Stimulated activated CD8-positive, alpha-beta memory T cell treated with anti-CD3 and anti-CD28 coated beads, Interleukin-12 subunit alpha, Interleukin-12 subunit beta, amount 100 ng/mL, for 1 hour (primary cell): ENCODE results near the gene ATXN1.

Source experiments
- DNase-seq: peaks from one replicate; pipeline ENCODE4 v3.0.0-alpha.2; 2020; ENCODE audit warnings: low read depth

The ATXN1 gene

DNA sequence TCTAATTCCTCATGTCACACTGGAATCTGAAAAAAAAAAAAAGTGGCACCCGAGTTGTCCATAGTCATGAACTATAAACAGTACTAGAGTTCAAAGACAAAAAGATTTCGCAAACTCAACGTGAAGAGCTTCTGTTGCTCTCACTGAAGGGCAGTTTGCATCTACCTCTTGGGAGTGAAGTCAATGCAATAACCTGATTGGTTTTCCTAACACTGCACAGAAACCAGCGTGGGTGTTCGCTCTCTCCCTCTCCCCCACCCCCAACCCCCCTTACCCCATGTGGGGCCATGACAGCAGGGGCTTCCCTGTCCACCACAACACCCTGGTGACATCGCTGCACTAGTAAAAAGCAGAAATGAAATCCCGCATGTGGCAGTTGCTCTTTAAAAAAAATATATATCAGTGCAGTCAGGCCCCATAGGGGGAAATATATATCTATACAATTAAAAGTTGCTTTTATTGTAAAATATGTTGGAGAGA is 456.0 kb downstream of the ATXN1 start:
- no peak for DNase-seq

DNA sequence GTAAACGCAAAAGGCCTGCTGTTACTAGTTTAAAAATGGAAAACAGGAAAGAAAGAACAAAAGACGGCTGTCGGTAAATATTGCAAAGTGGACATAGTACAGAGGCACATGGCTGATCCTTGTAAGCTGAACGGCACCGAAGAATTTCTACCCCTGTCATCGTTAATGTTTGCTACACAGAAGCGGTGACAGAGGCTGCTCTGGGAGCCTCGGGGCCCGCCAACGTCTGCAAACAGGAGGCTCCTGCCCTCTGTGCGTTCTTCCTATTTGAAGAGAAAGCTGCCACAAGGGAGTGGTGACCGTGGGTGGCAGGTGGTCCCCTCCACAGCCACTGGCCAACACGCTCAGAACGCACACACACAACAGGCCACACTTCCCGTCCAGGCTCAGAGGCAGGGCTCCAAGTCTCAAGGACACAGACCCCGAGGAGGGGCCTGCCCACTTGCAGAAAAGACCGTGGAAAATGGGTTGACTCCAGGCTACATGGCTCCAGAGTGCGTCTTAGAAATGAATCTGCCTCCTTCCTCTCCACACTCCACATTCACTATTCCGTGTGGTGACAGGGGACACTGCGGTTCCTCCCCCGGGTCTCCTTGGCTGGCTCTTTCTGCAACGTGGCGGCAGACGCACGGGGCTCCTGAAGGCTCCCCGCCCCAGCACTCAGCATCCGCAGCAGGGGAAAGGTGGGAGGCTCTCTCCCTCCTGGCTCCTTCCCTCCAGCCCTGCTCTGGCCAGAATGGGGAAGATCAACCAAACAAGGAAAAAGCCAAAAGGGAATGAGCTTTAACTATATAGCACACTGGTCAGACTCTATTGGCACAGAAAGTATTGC is 458.3 kb downstream of the ATXN1 start:
- DNase-seq, result no peak

DNA sequence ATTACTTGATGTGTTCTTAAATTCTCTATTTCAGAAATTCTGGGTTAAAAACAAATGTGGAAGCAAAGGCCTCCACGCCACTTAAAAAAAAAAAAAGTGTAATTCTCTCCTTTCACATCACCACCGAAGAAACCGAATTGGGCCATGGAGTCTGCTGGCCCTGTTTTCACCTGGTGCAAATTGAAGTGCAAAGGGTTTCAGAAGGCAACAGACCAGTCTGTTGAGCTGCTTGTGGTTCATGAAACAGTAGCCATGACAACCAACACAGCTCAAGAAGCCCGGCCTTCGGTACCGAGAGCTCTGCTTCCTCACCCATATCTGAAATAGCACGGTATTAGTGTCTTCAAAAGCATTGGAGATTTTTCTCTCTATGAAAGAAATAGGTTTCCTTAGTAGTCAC is 459.7 kb downstream of the ATXN1 start:
- no peak for DNase-seq

DNA sequence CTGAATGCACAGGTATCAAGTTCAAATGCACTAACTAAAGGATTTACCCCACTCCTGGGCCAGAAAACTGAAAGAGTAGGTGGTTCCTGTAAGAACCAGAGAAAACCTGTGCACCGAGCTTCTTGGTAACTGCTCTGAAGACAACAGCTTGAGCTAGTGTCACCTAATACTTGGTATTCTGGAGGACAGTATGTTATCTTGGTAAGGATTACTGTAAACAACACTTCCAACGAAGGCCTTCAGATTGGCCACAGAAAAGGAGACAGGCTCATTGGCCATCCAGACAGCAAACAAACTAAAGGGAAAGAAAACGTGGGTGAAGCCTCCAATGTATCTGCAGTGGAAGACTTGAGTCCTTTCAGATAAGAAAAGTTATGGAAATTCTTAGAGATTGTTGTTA is 461.4 kb downstream of the ATXN1 start:
- no peak for DNase-seq

DNA sequence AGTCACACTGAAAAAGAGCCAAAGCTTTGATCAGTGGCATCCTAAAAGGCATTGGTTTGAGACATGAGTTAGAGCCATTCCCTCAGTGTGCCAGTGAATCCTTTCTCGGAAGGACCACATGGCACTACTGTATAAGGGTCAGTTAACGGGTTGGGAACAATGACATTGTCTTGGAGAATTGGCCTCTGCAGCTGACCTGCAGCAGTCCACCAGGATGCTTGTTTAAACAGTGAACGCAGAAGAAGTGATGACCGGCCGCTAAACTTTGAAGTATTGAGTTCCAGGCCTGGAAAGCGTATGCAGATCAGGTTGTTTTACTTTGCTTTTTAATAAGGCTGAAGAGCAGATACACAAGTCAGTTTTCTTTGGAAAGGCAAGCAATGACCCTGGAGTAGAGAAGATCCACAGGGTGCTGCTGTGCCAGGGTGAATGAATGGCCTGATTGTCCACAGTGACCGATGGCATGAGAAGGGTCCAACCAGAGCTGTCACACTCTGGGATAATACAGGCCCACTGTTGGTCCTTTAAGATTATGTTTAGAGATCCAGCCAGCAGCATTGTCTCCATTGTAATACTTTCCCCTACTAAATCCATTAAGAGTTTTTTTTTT is 465.1 kb downstream of the ATXN1 start:
- no peak for DNase-seq

DNA sequence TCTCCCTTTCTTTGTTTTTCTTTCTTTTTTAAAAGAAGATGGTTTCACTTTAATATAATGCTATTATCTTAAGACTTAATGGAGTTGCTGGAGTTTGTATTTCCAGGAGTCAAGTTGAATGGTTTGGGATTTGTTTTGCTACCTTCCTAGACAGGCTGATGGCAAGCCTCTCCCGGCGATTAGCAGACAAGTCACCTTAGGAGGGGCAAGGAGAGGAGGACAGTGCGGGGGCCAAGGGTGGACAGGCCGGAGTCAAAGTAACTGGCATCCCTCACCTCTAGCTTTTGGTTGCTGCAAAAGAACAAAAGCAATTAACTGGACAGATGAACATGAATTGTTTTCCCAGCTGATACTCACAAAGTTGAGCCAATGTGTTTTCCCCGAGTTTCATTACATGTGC is 465.8 kb downstream of the ATXN1 start:
- no peak for DNase-seq

DNA sequence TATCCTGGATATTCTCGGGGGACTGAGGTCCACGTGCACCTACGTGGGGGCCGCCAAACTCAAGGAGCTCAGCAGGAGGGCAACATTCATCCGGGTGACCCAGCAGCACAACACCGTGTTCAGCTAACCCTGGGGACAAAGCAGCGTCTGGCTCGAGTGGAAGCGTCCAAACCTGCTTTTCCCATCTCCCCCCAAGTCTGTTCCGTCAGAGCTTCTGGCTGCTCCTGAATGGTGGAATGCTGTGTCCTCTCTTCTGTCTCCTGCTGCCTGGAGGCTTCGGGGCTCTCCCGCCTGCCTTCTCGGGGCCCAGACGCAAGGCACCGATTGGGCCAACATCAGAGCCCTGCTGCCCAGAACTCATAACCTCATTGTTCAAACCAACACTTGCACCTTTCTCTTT is 466.2 kb downstream of the ATXN1 start:
- DNase-seq, result no peak

DNA sequence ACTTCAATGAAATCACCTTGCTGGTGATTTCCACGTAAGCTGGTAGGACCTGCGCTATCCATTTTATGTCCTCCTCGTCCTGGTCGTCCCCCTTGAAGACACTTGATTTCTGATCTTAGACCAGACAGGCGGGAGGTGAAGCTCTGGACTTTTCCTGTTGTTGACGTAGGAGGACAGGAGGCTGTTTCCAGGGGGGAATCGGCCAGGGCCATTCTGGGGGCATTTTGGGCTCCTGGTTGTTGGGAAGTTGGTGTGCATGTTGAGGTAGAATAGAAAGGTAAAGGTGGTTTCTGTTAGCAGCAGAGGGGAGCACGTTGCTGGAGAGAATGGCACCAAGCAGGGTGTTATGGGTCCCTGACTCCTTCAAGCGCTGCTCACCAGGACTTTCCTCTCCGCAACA is 466.9 kb downstream of the ATXN1 start:
- no peak for DNase-seq

DNA sequence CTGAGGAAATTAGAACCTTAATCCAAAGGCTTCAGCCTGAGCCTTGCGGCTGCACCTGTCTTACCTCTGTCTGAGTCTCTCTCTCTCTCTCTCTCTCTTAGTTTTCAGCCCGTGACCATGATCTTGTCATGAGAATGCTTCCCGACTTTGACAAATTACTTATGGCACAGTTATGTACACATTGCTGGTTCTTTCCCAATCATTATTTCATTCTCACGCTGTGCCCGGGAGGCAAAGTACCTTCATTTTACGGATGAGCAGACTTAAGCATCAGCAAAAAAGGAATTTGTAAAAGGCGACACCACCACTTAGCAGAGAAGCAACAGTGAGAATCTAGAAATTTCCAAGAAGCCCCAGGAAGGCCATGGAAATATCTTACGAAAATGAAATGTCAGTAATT is 468.3 kb downstream of the ATXN1 start:
- no peak for DNase-seq

DNA sequence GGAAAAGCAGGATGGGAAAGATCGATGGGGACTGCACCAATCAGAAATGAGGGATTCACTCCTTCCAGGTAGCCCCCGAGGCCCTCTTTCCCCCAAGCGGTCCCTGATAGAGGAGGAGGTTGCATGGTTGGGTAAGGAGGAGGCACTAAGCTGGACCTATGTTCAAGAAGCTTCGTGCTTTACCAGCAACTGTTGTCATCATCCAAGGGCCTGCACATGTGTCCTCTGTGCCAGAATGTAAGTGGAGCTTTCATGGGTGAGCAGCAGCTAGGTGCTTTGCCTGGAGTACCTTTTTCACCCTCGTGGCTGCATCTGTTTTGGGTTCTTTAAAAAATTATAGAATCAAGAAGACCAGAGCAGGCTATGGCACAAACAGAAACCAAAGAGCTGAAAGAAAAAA is 468.8 kb downstream of the ATXN1 start:
- DNase-seq, result no peak

DNA sequence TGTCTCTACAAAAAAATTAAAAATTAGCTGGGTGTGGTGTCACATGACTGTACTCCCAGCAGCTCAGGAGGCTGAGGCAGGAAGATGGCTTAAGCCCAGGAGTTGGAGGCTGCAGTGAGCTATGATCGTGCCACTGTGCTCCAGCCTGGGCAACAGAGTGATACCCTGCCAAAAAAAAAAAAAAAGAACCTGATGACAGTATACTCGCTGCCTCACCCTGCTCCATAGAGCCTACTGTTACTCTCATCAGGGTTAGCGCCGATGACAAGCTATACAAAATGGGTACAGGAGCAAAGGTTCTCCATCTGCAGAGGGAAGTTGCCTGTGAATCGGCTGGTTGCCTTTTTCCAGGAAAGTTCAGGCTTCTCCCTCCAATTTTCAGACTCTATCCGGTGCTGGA is 469.5 kb downstream of the ATXN1 start:
- DNase-seq, result no peak

DNA sequence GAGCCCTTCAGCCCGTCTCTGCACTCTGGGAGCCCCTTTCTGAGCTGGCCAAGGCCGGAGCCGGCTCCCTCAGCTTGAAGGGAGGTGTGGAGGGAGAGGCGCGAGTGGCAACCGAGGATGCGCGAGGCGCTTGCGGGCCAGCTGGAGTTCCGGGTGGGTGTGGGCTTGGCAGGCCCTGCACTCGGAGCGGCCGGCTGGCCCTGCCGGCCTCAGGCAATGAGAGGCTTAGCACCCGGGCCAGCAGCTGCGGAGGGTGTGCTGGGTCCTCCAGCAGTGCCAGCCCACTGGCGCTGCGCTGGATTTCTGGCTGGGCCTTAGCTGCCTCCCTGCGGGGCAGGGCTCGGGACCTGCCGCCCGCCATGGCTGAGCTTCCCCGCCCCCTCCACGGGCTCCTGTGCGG is 473.1 kb downstream of the ATXN1 start:
- DNase-seq, result no peak

DNA sequence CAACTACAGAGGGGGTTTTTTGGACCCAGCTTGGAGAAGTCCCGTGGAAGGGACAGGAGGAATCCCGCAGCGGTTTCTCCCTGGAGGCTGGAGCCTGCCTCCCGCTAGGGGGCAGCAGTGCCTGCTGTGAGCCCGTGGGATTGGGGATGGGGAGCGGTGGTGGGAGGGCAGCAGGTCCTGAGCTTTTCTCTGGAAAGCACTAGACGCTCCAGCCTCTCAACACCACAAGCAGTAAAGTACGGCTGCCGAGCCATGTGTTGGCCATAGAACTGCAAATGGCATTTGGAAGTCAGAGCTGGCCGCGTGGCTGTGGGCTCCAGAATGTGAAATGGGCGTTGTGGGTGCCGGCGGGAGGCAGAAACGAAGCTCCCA is 475.1 kb downstream of the ATXN1 start:
- DNase-seq, result no peak

DNA sequence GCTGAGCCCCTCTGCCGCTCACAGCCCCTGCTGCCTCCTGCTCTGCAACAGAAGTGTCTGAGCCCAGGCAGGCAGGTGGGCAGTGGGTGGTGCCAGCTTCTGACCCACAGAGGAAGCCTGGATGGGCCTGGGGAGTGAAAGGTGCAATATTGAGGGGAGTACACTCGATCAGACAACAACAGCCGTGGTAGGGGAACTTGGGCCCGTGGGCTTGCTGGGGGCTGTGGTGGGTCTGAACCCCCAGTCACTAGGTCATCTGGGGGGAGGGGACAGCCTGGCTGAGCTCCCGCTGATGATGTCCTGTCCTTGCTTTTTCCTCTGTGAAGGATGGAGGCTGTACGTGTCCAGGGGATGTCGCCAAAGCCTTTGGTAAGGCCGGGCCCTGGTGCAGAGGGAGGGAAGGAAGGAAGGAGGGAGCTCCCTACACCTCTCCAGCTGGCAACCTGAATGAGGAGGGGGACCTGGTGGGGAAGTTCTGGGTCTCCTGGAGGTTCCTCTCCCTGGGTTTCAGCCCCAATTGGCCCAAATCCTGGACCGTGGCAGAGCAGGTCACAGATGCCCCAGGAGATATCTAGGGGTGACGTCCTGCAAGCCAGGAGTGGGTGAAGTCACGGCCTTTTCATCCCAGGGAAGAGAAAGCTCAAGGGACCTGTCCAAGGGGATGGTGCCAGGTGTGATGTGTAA is 475.7 kb downstream of the ATXN1 start:
- no peak for DNase-seq

DNA sequence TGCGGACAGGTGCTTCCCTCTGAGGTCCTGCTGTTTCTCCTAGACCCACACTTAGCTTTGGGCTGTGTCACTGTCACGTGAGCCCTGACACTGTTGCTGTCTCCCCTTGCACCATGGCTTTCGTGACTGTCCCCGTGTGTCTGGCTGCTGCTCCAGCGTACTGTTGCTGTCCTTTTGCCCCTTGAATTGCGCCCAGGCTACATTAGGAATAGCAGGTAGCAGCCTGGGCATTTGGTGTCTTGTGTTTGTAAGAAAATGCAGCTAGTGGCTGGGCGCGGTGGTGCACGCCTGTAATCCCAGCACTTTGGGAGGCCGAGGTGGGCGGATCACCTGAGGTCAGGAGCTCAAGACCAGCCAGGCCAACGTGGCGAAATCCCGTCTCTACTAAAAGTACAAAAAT is 476.8 kb downstream of the ATXN1 start:
- no peak for DNase-seq

DNA sequence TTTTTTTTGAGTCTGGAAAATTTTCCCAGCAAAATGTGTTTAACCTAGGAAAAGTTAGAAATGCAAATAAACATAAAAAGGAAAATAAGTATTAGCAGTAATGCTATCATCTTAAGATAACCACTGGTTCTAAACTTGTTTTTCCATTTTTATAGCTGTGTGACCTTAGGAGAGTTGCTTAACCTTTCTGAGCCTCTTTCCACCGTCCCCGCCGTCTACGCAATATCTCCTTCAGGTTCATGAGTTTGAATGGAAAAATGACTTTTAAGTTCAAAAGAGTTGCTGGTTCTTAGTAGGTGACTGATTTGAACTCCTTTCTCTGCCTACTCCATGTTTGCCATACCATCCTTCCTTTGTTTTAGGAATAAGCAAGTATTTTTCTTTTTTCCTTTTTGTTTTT is 478.9 kb downstream of the ATXN1 start:
- no peak for DNase-seq

DNA sequence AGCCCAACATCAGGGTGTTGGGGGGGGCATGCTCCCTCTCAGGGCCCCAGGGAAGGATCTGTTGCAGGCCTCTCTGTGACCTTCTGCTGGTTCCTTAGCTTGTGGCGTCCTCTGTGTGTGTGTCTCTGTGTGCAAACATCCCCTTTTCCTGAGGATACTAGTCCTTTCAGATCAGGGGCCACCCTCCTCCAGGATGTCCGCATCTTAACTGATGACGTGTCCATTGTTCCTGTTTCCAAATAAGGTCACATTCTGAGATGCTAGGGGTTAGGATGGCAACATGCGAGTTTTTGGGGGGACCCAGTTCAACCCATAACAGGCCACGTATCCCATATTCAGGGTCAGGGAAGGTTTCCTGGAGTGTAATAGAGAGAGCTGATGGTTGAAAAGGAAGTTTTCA is 482.0 kb downstream of the ATXN1 start:
- DNase-seq, result no peak

DNA sequence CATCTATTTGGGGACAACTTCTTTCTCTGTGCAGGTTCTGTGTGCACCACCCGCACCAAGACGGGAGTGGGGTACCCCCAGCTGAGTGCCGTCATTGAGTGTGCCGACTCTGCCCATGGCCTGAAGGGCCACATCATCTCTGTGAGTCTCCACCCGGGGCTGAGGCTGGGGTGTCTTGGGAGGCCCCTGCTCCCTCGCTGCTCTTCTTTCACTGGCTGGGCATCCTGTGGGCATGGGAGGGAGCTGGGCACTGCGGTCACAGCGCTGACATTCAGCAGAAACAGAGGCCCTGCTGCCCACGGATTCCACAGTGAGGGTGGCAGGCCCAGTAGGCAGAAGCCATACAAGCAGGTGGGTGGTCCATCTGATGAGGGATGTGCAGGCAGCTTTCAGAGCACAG is 482.5 kb downstream of the ATXN1 start:
- DNase-seq, result no peak

DNA sequence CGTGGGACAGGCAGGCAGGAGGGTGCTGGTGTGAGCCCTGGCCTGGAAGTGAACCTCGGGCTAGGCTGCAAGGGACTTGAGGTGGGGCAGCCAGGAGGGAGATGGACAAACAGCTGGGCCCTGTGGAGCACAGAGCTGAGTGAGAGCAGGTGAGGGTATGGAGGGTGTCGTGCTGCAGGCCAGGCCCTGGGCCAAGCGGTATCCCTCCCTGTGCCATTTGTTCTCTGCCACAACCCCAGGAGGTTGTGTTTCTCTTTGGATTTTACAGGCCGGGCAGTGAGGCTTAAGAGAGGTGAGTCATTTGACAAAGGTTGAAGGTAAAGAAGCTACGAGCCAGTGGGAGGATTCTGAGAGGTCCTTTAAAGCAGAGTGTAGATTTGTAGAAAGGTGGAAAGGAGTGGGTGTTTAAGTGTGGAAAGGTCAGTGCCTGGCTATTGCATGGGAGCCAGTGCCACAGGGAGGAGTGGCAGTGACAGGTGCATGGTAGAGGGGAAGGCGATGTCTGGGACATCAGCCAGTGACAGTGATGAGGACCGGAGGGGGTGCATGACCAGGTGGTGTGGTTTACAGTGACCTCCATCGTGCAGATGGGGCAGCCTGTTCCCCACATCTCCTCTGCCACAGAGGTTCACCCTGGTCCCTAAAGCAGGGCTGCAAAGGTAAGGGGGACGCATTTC is 483.1 kb downstream of the ATXN1 start:
- no peak for DNase-seq

DNA sequence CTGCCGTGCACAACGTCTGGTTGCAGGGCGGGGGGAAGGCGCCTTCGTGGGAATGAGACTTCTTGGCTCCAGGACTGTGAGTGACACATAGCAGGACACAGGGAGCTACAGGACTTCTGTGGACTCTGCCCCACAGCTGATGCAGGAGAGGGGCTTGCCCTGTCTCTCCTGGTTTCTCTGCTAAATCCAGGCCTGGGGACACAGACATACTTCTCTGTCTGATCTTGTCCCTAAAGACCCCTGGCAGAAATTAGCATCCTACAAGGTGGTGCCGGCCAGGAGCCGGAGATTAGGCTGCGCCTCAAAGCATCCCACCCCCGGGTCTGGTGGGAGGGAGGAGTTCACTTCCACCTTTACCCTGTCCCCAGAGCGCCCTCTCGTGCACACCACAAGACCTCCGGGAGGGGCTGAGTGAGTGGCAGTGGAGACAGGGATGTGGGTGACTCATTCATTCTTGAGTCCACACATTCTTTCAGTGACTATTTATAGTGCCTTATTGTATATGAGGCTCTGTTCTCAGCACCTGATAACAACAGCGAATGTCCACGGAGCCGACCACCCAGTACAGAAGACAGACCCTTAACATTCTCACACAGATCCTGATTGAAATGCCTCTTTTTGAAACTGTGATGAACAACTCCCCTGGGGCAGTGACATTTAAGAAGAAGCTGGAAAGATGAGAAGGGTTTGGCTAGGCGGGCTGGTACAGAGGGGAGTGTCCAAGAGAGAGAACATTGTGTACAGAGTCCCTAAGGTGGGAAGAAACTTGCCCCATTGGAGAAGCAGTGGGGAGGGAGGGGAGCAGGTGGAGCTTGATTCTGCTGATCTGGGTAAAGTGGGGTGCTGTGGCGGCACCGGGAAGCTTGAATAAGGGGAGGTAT is 483.9 kb downstream of the ATXN1 start:
- DNase-seq, result no peak

DNA sequence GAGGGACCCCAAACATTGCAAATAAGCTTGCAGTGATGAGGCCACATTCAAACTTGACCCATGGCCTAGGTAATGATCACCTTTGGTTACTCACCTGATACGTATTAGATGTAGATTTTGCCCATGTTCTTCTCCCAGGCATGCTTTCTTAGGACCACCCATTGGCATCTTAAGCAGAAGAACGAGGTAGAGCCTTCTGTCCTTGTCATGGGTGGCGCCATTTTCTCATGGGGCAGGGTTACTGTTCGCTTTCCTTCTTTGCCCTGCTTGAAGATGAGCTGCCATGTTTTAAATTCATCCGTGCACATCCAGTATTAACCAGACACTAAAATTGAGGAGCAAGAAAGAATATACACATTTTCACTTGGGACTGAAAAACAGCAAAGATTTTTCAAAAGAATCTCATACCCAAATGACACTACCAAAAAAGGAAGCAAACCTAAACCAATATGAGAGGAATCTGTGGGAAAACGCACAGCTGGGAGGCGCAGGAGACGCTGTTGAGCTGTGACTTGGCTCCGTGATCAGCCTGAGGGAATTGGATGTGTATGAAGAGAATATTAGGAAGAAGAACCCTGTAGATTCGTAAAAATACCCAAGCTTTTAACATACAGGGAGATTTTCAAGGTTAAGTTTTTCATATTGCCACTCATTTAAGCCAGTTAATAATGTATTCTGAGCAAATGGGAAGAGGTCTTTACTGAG is 486.2 kb downstream of the ATXN1 start:
- no peak for DNase-seq
